ENCODE measurements around the gene ITGA1.

ITGA1 gene

GRCh38 chr5:52875827-52876226 is 88.1 kb downstream of the ITGA1 start:
- no peak for DNase-seq

GRCh38 chr5:52876456-52876855 is 88.7 kb downstream of the ITGA1 start:
- no peak for DNase-seq

GRCh38 chr5:52878656-52879055 is 90.9 kb downstream of the ITGA1 start:
- no peak for DNase-seq

DNA sequence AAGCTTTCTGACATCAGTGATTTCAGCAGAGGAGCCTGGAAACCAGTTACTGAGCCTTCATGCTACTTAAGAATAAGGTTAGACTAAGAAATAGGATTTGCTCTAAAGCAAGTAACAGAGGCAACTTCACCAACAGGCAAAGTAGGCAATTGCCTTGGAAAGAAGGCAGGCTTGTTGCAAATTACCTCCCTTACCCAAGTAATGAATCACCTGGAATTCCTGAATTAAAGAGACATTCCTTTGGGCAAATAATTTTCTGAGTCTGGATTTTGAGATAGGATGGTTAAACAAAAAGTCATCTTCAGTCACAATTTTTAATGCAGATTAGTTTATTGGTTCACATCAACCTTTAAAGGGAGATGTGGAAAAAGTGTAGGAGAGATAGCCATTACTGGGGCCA is 92.8 kb downstream of the ITGA1 start:
- no peak for DNase-seq

GRCh38 chr5:52881468-52881867 is 93.8 kb downstream of the ITGA1 start:
- no peak for DNase-seq

DNA sequence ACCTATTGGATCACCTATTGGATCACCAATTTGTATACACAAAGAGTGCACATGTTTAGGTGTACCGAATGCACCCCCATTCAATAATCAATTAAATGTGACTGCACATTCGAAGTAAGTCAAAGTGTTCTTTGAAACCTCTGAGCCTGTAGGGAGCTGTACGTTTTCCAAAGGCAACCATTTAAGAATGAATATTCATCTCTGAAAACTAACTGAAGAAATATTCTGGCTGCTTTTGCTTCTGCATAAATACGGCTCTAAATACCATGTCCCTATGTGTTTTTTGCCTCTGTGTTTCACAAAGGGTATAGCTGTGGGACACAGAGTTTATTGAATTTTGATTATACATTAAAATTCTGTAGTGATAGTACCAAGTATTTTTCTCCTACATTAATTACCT is 95.4 kb downstream of the ITGA1 start:
- no peak for DNase-seq

DNA sequence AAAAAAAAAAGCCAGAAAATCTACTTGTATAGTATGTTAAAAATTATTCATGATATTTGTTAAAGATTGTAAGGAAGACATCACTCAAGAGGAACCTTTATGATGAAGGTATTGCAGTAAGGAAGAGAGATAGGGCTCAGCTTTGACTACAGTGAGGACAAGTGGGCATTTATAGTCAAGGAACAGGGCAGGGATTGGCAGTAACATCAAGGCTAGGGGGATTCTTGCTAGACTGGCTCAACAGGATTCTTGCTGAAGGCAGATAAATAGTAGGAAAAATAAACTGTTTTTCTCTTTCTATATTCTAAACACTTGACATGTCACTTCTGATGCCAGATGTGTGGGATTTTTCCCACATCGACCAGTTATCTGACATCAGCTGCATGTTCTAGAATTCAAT is 96.7 kb downstream of the ITGA1 start:
- no peak for DNase-seq

DNA sequence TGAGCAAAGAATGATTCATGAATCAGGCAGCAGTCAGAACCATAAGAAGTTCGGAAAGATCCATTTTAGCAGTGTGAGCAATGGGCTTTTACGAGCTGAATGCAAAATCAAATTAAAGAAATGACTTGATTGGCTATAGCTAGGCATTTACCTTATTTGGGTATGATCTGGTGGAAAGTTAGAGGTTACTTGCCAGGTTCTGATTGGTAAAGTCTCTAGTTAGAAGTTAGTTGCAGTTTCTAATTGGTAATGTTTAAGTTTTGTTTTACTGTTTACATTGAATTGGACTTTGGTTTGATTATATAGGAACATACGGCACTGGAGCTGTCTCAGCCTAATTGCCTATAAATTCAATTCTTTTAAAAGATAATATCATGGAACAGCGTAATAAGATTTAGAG is 97.9 kb downstream of the ITGA1 start:
- DNase-seq: no peak

DNA sequence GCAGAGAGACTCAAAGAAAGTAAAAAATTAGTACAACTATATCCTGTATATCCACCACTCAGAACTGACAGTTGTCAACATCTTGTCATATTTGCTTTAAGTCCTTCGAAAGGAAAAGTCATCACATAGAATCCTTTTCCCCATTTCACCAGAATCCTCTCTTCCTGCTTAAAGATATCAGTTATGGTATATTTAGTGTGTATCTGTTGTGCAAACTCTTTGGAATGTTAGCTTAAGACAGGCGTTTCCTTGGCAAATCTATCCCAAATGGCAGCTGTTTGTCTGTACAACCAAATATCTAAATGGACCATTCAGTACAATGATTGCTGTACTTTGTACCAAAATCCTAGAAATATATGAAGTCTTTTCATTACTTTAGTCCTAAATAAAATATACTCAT is 98.5 kb downstream of the ITGA1 start:
- no peak for DNase-seq

DNA sequence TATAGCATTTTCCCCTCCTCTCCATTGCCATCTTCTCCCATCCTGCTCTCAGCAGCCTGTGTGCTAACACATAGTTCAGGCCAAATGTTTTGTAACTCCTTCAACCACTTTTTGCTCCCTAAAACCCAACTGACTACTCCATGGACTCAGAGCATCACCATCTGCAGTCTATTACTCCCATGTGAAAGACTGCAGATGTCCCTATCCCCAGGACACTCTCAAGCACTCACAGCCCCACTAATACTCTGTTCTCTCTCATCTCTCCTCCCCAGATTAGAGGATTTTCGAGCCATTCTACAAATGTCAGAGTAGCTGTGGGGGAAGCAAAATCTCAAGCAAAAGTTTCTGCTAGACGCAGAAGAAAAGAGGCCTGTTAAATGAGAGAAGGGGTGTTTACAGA is 99.3 kb downstream of the ITGA1 start:
- DNase-seq: no peak

DNA sequence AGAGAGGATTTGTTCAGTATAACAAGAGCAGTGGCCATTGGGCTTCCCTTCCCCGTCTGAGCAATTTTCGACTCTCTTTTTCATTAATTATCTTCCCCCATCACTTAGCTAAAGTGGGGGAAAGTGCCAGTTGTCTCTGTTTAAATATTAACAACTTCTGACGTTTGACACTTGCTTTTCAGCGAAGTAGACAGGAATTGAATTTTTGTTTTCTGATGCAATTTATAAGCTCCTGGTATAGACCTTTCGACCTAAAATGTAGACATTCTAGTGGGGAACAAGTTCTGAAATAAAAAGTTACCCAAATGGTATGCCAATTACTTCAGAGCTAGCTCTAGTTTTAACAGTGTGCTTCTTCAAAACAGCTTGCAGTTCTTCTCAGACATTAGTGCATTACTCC is 100.6 kb downstream of the ITGA1 start:
- DNase-seq: no peak

DNA sequence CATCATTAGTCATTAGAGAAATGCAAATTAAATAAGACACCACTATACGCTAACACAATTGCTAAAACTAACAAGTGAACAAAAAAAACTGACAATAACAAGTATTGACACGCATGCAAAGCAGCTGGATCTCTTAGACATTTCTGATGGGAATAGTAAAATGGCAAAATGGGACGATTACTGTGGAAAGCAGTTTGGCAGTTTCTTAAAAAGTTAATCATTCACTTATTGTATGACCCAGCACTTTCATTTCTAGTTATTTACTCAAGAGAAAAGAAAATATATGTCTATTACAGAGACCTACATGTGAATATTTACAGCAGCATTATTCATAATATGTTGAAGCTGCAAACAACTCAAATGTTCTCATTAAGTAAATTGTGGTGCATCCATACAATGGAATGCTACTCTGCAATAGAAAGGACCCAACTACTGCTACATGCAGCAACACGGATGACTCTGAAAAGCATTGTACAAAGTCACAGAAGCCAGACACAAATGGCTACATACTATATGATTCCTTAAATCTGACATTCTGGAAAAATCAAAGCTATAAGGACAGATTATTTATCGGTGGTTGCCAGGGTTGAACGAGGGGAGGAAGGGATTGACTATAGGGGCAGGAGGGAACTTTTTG is 104.6 kb downstream of the ITGA1 start:
- no peak for DNase-seq

DNA sequence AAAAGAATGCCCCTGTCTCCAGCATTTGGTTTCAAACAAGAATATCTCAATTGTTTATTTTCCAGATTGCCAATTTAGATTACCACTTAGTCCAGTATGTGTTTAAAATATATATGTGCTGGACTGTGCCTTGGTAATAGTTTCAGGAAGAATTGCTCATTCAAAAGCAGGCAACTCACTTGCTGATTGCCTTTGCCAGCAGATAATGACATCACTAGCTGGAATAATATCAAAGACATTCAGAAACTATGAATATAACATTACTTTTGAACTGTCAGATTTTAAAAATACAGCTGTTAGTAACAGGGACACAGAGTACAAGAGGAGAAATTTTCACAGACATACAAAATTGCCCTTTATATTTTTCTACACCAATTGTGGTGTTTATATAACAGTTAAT is 105.4 kb downstream of the ITGA1 start:
- DNase-seq: no peak

- DNase-seq: no peak
These were observed 106.1 kb downstream of the ITGA1 start for GRCh38 chr5:52893863-52894262.

DNA sequence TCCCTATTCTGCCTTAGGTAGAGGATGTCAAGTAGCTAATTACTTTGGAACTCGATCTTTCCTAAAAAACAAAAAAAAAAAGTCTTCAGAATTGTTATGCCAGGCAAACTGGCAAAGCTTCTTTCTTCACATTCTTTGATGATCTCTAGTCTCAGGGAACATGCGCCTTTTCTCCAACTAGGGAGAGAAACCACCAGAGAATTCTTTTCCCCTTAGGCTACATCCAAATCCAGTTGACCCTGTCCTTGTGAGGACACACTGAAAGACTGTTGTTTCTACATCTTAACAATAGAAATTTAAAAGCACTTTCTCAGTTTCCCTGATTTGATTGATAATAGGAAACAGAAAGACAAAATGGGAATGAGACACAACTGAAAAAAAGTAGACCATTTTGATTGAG is 106.7 kb downstream of the ITGA1 start:
- DNase-seq: no peak

DNA sequence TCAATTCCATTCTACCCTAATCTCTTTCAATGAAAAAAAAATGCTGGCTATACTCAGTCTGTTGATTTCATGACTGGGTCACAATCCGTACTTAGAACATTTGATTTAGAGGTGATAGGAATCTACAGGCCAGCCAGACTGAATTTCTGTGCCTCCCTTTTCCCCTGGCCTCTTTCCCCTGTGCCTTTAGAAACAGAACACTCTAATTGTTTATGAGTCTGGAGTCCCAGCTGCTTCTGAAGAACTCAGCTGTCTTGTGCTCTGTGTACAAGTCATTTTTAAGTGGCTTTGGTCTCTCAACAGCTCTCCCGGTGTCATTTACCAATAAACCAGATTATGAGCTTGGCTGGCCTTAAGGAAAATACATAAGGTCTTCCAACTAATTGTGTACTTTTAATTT is 107.4 kb downstream of the ITGA1 start:
- DNase-seq: no peak

GRCh38 chr5:52895572-52896413 is 108.1 kb downstream of the ITGA1 start:
- no peak for DNase-seq

DNA sequence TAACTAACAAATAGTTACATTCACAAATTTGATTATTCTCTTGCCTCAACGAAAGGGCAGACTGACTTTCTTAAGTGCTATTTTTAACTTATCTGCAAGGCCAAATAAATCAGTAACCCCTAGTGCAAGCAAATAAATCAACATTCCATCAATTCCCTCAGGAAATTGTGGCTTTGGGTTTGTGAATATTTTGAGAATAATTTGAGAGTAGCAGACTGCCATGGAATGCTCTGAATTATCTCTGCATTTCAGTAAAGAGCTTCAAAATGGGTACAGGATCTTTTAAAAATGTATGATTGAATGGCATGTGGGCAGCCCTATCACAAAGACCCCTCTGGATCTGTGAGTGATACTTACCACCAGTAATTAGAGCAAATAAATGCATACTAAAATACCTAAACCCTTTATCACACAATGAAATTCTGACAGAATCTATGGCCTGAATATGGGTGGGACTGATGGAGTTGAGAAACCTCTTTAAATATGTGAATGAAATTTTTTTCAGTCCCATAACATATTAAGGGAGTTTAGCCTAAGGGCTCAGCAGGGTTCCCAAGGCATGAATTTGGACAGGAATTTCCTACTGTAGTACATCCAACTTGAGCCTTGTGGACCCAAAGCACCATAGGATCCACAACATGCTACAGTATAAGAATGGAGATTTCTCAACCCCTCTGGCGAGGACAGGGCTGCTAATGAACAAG is 109.0 kb downstream of the ITGA1 start:
- DNase-seq: no peak

- no peak for DNase-seq
These were observed 109.5 kb downstream of the ITGA1 start for GRCh38 chr5:52897238-52897614.

DNA sequence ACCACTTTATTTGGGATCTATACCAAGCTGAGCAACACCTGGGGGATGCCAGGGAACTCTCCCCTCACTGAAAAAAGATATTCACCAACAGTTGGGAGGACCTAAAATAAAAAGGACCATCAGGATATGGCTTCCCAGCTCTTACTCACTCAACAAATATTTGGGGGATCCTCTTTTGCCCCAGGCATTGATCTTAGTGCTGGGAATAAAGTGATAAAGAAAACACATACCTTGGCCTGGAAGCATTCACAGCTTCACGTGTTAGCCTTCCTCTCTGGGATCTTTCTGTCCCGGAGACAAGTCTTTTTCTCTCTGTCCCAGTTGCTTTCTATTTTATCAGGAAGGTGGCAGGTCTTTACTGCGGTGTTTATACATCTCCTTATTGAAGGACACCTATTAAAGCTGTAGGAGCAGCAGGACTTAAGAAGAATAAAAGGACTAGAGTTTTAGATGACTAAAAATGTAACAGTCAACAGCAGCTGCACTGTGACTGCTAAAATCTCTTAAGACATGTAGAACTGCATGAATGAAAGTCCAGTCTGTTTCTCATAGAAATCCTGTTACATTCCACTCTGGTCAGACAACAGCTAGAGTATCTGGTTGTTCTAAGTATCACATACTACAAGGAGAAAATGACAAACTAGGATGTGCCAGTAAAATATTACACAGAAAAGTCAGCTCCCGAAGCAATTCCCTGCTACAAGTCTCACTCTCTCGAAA is 111.4 kb downstream of the ITGA1 start:
- no peak for DNase-seq

DNA sequence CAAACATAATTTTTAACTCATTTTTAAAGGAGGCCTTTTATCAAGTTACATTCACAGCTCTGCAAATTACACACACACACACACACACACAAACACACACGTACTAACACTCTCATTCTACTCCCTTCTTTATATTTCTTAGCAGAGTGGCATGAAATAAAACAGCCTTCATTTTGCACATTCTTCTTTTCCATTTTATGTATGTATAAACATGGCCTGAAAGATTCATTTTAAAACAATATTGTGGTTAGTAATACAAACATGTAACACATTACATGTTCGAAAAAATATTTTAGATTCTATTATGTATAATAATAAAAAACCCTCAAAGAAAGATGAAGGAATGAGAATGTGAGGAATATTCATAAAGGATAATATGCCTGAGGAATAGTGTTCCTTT is 115.4 kb downstream of the ITGA1 start:
- DNase-seq: no peak

DNA sequence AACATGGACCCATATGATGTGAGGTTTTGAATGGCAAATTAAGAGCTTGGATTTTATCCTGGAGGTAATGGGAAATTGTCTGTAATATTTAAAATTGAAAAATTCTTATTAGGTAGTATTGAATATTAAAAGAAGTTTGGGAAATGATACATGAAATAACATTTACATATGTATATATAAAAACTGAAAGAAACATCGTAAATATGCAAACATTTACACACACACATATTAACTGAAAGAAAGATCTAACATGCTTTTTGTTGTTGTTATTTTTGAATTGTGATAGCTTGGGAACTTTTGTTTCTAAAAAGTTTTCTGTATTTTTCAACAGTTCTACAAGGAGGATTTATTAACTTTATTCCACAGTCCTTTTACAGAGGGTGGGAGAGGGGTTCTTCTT is 118.6 kb downstream of the ITGA1 start:
- DNase-seq: no peak

GRCh38 chr5:52906845-52907244 is 119.1 kb downstream of the ITGA1 start:
- DNase-seq: no peak

- no peak for DNase-seq
These were observed 121.5 kb downstream of the ITGA1 start for GRCh38 chr5:52909192-52909591.
